Vagina (tissue), 2 donors: ENCODE results near the gene BBS4. TPM values are rescaled to one million over a fixed set of nuclear protein-coding genes. Genes with fewer than 3 reads are reported as not detected.

ENCODE experiments used
- DNase-seq, 2 donors: peaks; one replicate each; pipeline ENCODE4 v3.0.0-alpha.2; 2017; ENCODE audit errors: extremely low spot score in 2 of 2
- H3K27ac ChIP-seq: fragments of 200-600 bp; sonication (generic); one replicate; pipeline ENCODE4 v1.5.1; 2019
- H3K27me3 ChIP-seq: fragments of 200-600 bp; sonication (generic); one replicate; pipeline ENCODE4 v1.5.1; 2019
- H3K36me3 ChIP-seq, 2 donors: fragments of 200-600 bp; sonication (generic); one replicate each; pipeline ENCODE4 v1.5.1; 2017 to 2019
- H3K4me1 ChIP-seq: fragments of 200-600 bp; sonication (generic); one replicate; pipeline ENCODE4 v1.5.1; 2019
- H3K4me3 ChIP-seq, 2 donors: fragments of 200-600 bp; sonication (generic); 1 replicate in 1 of 2; 2 replicates in 1 of 2; pipeline ENCODE4 v1.5.1; 2016 to 2019
- H3K9me3 ChIP-seq: fragments of 200-600 bp; sonication (generic); one replicate; pipeline ENCODE4 v1.5.1; 2019
- POLR2A ChIP-seq, 2 donors: fragments of 450-650 bp; IDR thresholded peaks; one replicate each; pipeline ENCODE4 v1.6.1; 2017; ENCODE audit warnings: antibody characterized with exemption in 2 of 2, mild to moderate bottlenecking in 2 of 2, moderate library complexity in 2 of 2
- POLR2AphosphoS5 ChIP-seq, 2 donors: sonication (generic); formaldehyde crosslinking; IDR thresholded peaks; one replicate each; pipeline ENCODE4 v1.9.0; 2017; ENCODE audit warnings: antibody characterized with exemption in 2 of 2, mild to moderate bottlenecking in 2 of 2, low read depth in 1 of 2; ENCODE audit not compliant: insufficient read depth in 1 of 2
- intact Hi-C: fragments of 100-400 bp; cut with DNase I; formaldehyde crosslinking; loops from one replicate; pipeline ENCODE4 v1.15.1; 2023
- total RNA-seq: library from RNA; depleted of rRNA; stranded (reverse); fragments of >200 nt; gene quantifications from one replicate; pipeline ENCODE4 v1.2.3, GENCODE V29; 2016
- TF ChIP-seq, protein P1 (sequence below), 3 experiments: fragments of 450-650 bp in 2 of 3; fragments of 200-600 bp in 1 of 3; sonication (generic) in 1 of 3; IDR thresholded peaks; one replicate each; pipeline ENCODE4 v1.5.1; 2017 to 2019; ENCODE audit warnings: antibody characterized with exemption in 3 of 3, mild to moderate bottlenecking in 2 of 3, moderate library complexity in 2 of 3

Gene BBS4
- total RNA-seq, 1 donor from 2014 or later = 37.1 TPM

GRCh38 chr15:72732516-72732915 is 46.5 kb downstream of the BBS4 start:
- Histone ChIP-seq H3K9me3 (no peaks in the 10 kb centered on the region), H3K27me3 (no peaks in the 10 kb centered on the region), H3K4me1 (no peaks in the 10 kb centered on the region), H3K4me3 (no peak overlapping the region), H3K36me3 (peaks cover 0 to 41% of the 10 kb centered on the region in 2 donors), H3K27ac (no peak overlapping the region)
- TF ChIP-seq, protein P1, sequence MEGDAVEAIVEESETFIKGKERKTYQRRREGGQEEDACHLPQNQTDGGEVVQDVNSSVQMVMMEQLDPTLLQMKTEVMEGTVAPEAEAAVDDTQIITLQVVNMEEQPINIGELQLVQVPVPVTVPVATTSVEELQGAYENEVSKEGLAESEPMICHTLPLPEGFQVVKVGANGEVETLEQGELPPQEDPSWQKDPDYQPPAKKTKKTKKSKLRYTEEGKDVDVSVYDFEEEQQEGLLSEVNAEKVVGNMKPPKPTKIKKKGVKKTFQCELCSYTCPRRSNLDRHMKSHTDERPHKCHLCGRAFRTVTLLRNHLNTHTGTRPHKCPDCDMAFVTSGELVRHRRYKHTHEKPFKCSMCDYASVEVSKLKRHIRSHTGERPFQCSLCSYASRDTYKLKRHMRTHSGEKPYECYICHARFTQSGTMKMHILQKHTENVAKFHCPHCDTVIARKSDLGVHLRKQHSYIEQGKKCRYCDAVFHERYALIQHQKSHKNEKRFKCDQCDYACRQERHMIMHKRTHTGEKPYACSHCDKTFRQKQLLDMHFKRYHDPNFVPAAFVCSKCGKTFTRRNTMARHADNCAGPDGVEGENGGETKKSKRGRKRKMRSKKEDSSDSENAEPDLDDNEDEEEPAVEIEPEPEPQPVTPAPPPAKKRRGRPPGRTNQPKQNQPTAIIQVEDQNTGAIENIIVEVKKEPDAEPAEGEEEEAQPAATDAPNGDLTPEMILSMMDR (IDR thresholded peaks at IDR 0.05) = no peak
- TF ChIP-seq POLR2AphosphoS5 (IDR thresholded peaks at IDR 0.05; ENCODE audit: insufficient read depth in 1 of 2, low read depth in 1 of 2) (no peak), POLR2A (IDR thresholded peaks at IDR 0.05) (no peak)
- no peak for DNase-seq
- intact Hi-C loops = no loop called here

- H3K27me3 ChIP-seq = no peaks in the 10 kb centered on the region
- H3K4me1 ChIP-seq = no peaks in the 10 kb centered on the region
- peaks cover 0 to 54% of the 10 kb centered on the region in 2 donors for H3K36me3 ChIP-seq
- no peaks in the 10 kb centered on the region for H3K9me3 ChIP-seq
- no peak for DNase-seq
- H3K27ac ChIP-seq = no peak overlapping the region
- intact Hi-C loops = no loop called here
- no peak overlapping the region for H3K4me3 ChIP-seq
- TF ChIP-seq, protein P1 (IDR thresholded peaks at IDR 0.05) = no peak
- TF ChIP-seq POLR2AphosphoS5 (IDR thresholded peaks at IDR 0.05; ENCODE audit: insufficient read depth in 1 of 2, low read depth in 1 of 2) (no peak), POLR2A (IDR thresholded peaks at IDR 0.05) (no peak)
Measured at GRCh38 chr15:72733941-72734738, 48.1 kb downstream of the BBS4 start.

DNA sequence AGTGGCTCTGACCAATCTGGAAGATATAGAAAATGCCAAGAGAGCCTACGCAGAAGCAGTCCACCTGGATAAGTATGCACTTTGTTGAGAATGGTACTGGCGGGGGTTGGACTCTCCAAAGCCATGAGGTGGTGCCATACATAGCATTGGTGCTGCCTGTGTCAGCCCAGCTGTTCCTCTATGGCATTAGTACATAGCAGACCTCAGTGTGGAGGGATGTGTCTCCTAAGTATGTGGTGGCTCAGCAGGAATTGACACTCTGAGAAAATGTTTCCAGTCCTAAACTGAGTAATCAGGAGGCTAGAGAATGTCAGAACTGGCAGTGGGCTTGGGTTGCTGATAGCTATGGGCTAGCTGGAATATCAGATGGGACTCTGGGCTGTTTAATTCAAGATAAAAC is 49.1 kb downstream of the BBS4 start:
- H3K36me3 ChIP-seq = peaks cover 0 to 60% of the 10 kb centered on the region in 2 donors
- no peaks in the 10 kb centered on the region for H3K27me3 ChIP-seq
- DNase-seq = no peak
- H3K4me3 ChIP-seq = no peak overlapping the region
- no peak for TF ChIP-seq POLR2A (IDR thresholded peaks at IDR 0.05)
- no peak for TF ChIP-seq POLR2AphosphoS5 (IDR thresholded peaks at IDR 0.05; ENCODE audit: insufficient read depth in 1 of 2, low read depth in 1 of 2)
- TF ChIP-seq, protein P1 (IDR thresholded peaks at IDR 0.05) = no peak
- no peak overlapping the region for H3K27ac ChIP-seq
- intact Hi-C loops = no loop called here
- no peaks in the 10 kb centered on the region for H3K4me1 ChIP-seq
- H3K9me3 ChIP-seq = no peaks in the 10 kb centered on the region

DNA sequence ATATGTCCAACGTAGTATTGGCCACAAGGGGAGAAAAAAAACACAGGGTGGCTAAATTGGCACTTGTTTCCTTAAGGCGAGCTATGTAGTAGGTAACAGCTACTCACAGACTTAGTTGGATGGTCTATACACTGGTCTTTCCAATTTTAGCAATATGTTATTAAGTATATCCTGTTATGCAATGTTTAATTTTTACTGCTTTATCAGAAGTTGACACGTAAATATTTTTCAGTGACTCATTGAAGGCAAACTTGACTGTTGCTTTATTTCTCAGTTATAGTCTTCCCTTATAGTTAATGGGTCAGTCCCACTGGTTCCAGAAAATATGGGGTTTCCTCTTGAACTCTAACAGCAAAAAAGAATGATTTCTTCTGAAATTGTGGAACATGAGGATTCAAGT is 51.1 kb downstream of the BBS4 start:
- H3K27ac ChIP-seq = no peak overlapping the region
- no peaks in the 10 kb centered on the region for H3K9me3 ChIP-seq
- intact Hi-C loops = no loop called here
- no peak overlapping the region for H3K4me3 ChIP-seq
- H3K4me1 ChIP-seq = no peaks in the 10 kb centered on the region
- DNase-seq = no peak
- no peaks in the 10 kb centered on the region for H3K27me3 ChIP-seq
- TF ChIP-seq, protein P1 (IDR thresholded peaks at IDR 0.05) = no peak
- TF ChIP-seq POLR2A (IDR thresholded peaks at IDR 0.05) (no peak), POLR2AphosphoS5 (IDR thresholded peaks at IDR 0.05; ENCODE audit: insufficient read depth in 1 of 2, low read depth in 1 of 2) (no peak)
- H3K36me3 ChIP-seq = peaks cover 0 to 52% of the 10 kb centered on the region in 2 donors

DNA sequence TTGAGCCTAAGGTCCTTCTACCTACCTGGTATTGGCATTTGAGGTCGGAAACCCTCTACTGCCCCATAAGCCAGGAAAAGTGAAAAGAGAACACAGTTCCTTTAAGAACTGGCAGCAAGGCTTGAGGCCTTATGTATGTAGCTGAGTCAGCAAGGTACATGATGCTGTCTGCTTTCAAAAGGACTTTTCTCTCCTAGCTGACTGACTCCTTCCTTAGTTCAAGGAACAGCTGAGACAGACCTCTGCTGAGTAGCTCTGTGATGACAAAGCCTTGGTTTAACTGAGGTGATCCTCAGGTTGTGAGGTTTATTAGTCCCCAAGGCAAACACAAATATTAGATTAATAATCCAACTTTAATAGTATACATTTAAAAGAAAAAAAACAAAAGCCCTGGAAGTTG is 51.7 kb downstream of the BBS4 start:
- peaks cover 0 to 50% of the 10 kb centered on the region in 2 donors for H3K36me3 ChIP-seq

More for the DNA sequence above, 51.7 kb downstream of the BBS4 start:
- Histone ChIP-seq H3K4me3 (no peak overlapping the region), H3K9me3 (no peaks in the 10 kb centered on the region), H3K4me1 (no peaks in the 10 kb centered on the region), H3K27ac (no peak overlapping the region), H3K27me3 (no peaks in the 10 kb centered on the region)
- no peak for DNase-seq
- no peak for TF ChIP-seq POLR2AphosphoS5 (IDR thresholded peaks at IDR 0.05; ENCODE audit: insufficient read depth in 1 of 2, low read depth in 1 of 2)
- no peak for TF ChIP-seq POLR2A (IDR thresholded peaks at IDR 0.05)
- TF ChIP-seq, protein P1 (IDR thresholded peaks at IDR 0.05) = no peak
- intact Hi-C loops = no loop called here
